SKM-1 treated with dmso at 0.1 percent for 144 hours (cell line): ENCODE measurements around the gene HSD17B1.

Experiments used
- DNase-seq: peaks from one replicate; lab custom pipeline; 2025; ENCODE audit not compliant: unreplicated experiment; lab: John Stamatoyannopoulos, UW

The HSD17B1 gene

GRCh38 chr17:42598905-42599304 lies 46.2 kb downstream of the HSD17B1 start:
- DNase-seq = no peak

GRCh38 chr17:42603318-42603717 lies 50.6 kb downstream of the HSD17B1 start:
- DNase-seq = no peak
